Measurements from ENCODE around the gene GSTM3. TPM values are rescaled to one million over a fixed set of nuclear protein-coding genes. Genes with fewer than 3 reads are reported as not detected.
A peak's percentile ranks its signal among the peaks of the same experiment; 100 is the strongest.
"Not testable (repeated sequence)": the region's sequence is repeated elsewhere in the genome, so short reads cannot be mapped to it uniquely, and the experiment has no call there.

The GSTM3 gene
- total and polyA plus RNA-seq, 9 of the 15 experiments (the other 6 are each of a cell fraction or from before 2014, with no cell fraction given), result 3.9 to 24.5 (median 9.4) TPM

DNA sequence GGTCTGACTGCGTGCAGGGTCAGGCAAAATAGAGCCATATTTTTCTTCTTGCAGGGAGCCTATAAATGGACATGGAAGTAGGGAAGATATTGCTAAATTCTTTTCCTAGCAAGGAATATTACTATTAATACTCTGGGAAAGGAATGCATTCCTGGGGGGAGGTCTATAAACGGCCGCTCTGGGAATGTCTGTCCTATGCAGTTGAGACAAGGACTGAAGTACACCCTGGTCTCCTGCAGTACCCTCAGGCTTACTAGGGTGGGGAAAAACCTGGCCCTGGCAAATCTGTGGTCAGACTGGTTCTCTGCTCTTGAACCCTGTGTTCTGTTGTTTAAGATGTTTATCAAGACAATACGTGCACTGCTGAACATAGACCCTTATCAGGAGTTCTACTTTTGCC is 31.9 kb downstream of the GSTM3 start:
- DNase-seq (ENCODE audit: extremely low read depth in 1 of 4, low spot score in 3 of 4), result peak in 1 of 4 experiments; percentile 1
- ATAC-seq; H3K9me1 ChIP-seq (ENCODE audit: control insufficient read depth, insufficient read depth, low read length); H3K4me3 ChIP-seq; H3K27me3 ChIP-seq (ENCODE audit: control insufficient read depth in 2 of 2, insufficient read depth in 2 of 2, low read length in 2 of 2); BruUV-seq (replicated peaks); in situ Hi-C loops (cut with MboI); H3K4me2 ChIP-seq (ENCODE audit: insufficient read depth, low read length); H3K9me3 ChIP-seq (replicated peaks; ENCODE audit: control insufficient read depth, insufficient read depth, low read depth, low read length); FAIRE-seq; H3K9ac ChIP-seq (ENCODE audit: insufficient read depth in 1 of 2, low read depth in 2 of 2, low read length in 2 of 2); H3K27ac ChIP-seq (ENCODE audit: extremely low read depth, low read depth, low read length); H3K36me3 ChIP-seq (ENCODE audit: control insufficient read depth, insufficient read depth, low read length); H3K4me1 ChIP-seq (replicated peaks in 1 of 2; ENCODE audit: control insufficient read depth in 2 of 2, insufficient read depth in 2 of 2, low read length in 2 of 2); CTCF ChIA-PET (ENCODE audit: low intra/inter-chr PET ratio); H3K79me2 ChIP-seq (ENCODE audit: control insufficient read depth, insufficient read depth, low read length); H2AFZ ChIP-seq (ENCODE audit: low read depth, low read length); H4K20me1 ChIP-seq (replicated peaks; ENCODE audit: control insufficient read depth, insufficient read depth, low read length): not testable (repeated sequence)
- TF ChIP-seq TRIM28 (IDR thresholded peaks at IDR 0.05) (peak; percentile 90), KDM1A (IDR thresholded peaks at IDR 0.05) (0 out of 4 replicates have a peak, but pooled peaks of 1 of the 2 experiments have one; percentile 6), CBX1 (IDR thresholded peaks at IDR 0.05; ENCODE audit: low read depth) (0 out of 2 replicates have a peak, but pooled peaks have one; percentile 49), CBX5 (IDR thresholded peaks at IDR 0.05; ENCODE audit: borderline replicate concordance, low read depth) (peak; percentile 91), ZNF445 (CRISPR knock-in tag; IDR thresholded peaks at IDR 0.05; ENCODE audit: low read depth) (peak; percentile 90), TRIM24 (IDR thresholded peaks at IDR 0.05) (peak; percentile 28 to 42; a peak in 1 of 4 replicates), CBX3 (IDR thresholded peaks at IDR 0.05; ENCODE audit: borderline replicate concordance in 1 of 2, low read length in 2 of 2) (peak in 1 of 2 experiments; percentile 71; a peak in 1 of 3 replicates)
- 70% methylated on average over 4 of the region's 4 CpGs for WGBS (ENCODE audit: insufficient coverage, low coverage, missing lambda C conversion rate)
- intact Hi-C loops (cut with micrococcal nuclease), result loop anchor here (5.0 kb wide), 1 partner anchor 37 kb away; no protein-coding TSS in a partner anchor
- POLR2A ChIA-PET, result interaction anchor here (0.6 kb wide), 1 partner anchor 295 kb away, joined by 3 read pairs; no protein-coding TSS in a partner anchor
